A549 (cell line): ENCODE measurements around the gene TMEM123. TPM values are rescaled to one million over a fixed set of nuclear protein-coding genes. Genes with fewer than 3 reads are reported as not detected.

Source experiments
- ATAC-seq, 2 experiments: fragments of 200-7000 bp in 1 of 2; fragments of >200 bp in 1 of 2; cut with Nextera tagmentation in 1 of 2; cut with Tn5 transposase in 1 of 2; 3 replicates each; pipeline versions ENCODE4 v1.8.0 to v1.9.1; 2018 to 2020; ENCODE audit warnings: mild to moderate bottlenecking in 1 of 2, moderate library complexity in 1 of 2
- CTCF ChIA-PET: fragments of 300-600 bp; sonication (Branson Sonifier 250); formaldehyde crosslinking; extraction: SDS; loops from one replicate; lab custom pipeline; 2021; ENCODE audit warnings: antibody characterized with exemption, inconsistent platforms; lab: Yijun Ruan, JAX
- POLR2A ChIA-PET: fragments of 350-600 bp; formaldehyde crosslinking; extraction: SDS; loops from one replicate; lab custom pipeline; 2021; ENCODE audit warnings: antibody characterized with exemption, inconsistent platforms; lab: Yijun Ruan, JAX
- DNase-seq, 2 experiments: peaks; one replicate each; pipeline versions ENCODE4 v3.0.0 to v3.0.0-alpha.2; 2011 to 2016; ENCODE audit warnings: low read depth in 1 of 2, low spot score in 1 of 2
- FAIRE-seq: peaks from 2 replicates; lab custom pipeline; 2011; peaks lifted over from hg19 to GRCh38; lab: Jason Lieb, UNC
- H3K27ac ChIP-seq, 2 experiments: fragments of >200 bp; sonication (Bioruptor Twin); formaldehyde crosslinking; 3 replicates each; pipeline ENCODE4 v1.5.1; 2016 to 2017
- H3K4me1 ChIP-seq: fragments of >200 bp; sonication (Bioruptor Twin); formaldehyde crosslinking; 3 replicates; pipeline ENCODE4 v1.6.1; 2016
- H3K4me2 ChIP-seq: fragments of >200 bp; sonication (Bioruptor Twin); formaldehyde crosslinking; 3 replicates; pipeline ENCODE4 v1.6.1; 2016
- H3K4me3 ChIP-seq: fragments of >200 bp; sonication (Bioruptor Twin); formaldehyde crosslinking; 3 replicates; pipeline ENCODE4 v1.5.1; 2016
- H3K9me3 ChIP-seq: fragments of >200 bp; sonication (Bioruptor Twin); formaldehyde crosslinking; 3 replicates; pipeline ENCODE4 v1.6.1; 2016
- BCL3 ChIP-seq: fragments of >200 bp; sonication (Bioruptor Twin); formaldehyde crosslinking; IDR thresholded peaks from 3 replicates; pipeline ENCODE4 v1.6.1; 2016
- BHLHE40 ChIP-seq: IDR thresholded peaks from 2 replicates; pipeline ENCODE4 v1.6.1; 2012; ENCODE audit warnings: low read depth, low read length, inconsistent platforms
- CBX2 ChIP-seq: fragments of 200-600 bp; sonication (generic); IDR thresholded peaks from 2 replicates; pipeline ENCODE4 v1.6.1; 2016; ENCODE audit warnings: low read depth, mild to moderate bottlenecking, borderline replicate concordance
- CBX8 ChIP-seq: fragments of 200-600 bp; sonication (generic); IDR thresholded peaks from 2 replicates; pipeline ENCODE4 v1.6.1; 2016
- CHD2 ChIP-seq: fragments of 150-350 bp; IDR thresholded peaks from 2 replicates; pipeline ENCODE4 v1.6.1; 2014; ENCODE audit warnings: low read length; ENCODE audit not compliant: partially characterized antibody
- CHD4 ChIP-seq: fragments of 200-600 bp; sonication (generic); IDR thresholded peaks from 2 replicates; pipeline ENCODE4 v1.6.1; 2016; ENCODE audit warnings: antibody characterized with exemption, mild to moderate bottlenecking, borderline replicate concordance
- E2F6 ChIP-seq: IDR thresholded peaks from 2 replicates; pipeline ENCODE4 v1.6.1; 2012; ENCODE audit warnings: low read depth, borderline replicate concordance
- EHF ChIP-seq: fragments of 250-450 bp; sonication (Bioruptor Pico); IDR thresholded peaks from 2 replicates; pipeline ENCODE4 v1.5.0; 2020; ENCODE audit warnings: mild to moderate bottlenecking
- ELK1 ChIP-seq: fragments of 150-350 bp; IDR thresholded peaks from 2 replicates; pipeline ENCODE4 v1.6.1; 2014; ENCODE audit warnings: low read depth, mild to moderate bottlenecking, low read length
- GATA3 ChIP-seq: IDR thresholded peaks from 2 replicates; pipeline ENCODE4 v1.6.1; 2012; ENCODE audit warnings: borderline replicate concordance
- HDAC2 ChIP-seq: fragments of 200-600 bp; sonication (generic); IDR thresholded peaks from 2 replicates; pipeline ENCODE4 v1.6.1; 2016
- HEYL ChIP-seq: fragments of 250-450 bp; sonication (Bioruptor Pico); IDR thresholded peaks from 2 replicates; pipeline ENCODE4 v1.8.0; 2021; ENCODE audit warnings: mild to moderate bottlenecking, moderate library complexity
- HOXA7 ChIP-seq: fragments of 250-450 bp; sonication (Bioruptor Pico); IDR thresholded peaks from 2 replicates; pipeline ENCODE4 v1.5.0; 2020; ENCODE audit warnings: mild to moderate bottlenecking, moderate library complexity
- HOXB5 ChIP-seq: fragments of 250-450 bp; sonication (Bioruptor Pico); IDR thresholded peaks from 2 replicates; pipeline ENCODE4 v1.5.0; 2020; ENCODE audit warnings: mild to moderate bottlenecking, moderate library complexity
- JUN ChIP-seq, 2 experiments: fragments of >200 bp; sonication (Bioruptor Twin); formaldehyde crosslinking; IDR thresholded peaks; 2 replicates in 1 of 2; 3 replicates in 1 of 2; pipeline ENCODE4 v1.6.1; 2016 to 2017
- KDM1A ChIP-seq: fragments of 200-600 bp; sonication (generic); IDR thresholded peaks from 2 replicates; pipeline ENCODE4 v1.6.1; 2016; ENCODE audit warnings: low read depth, mild to moderate bottlenecking
- KDM5A ChIP-seq: fragments of 200-600 bp; sonication (generic); IDR thresholded peaks from 2 replicates; pipeline ENCODE4 v1.6.1; 2016; ENCODE audit warnings: antibody characterized with exemption, mild to moderate bottlenecking
- MAX ChIP-seq: IDR thresholded peaks from 2 replicates; pipeline ENCODE4 v1.6.1; 2012
- MYC ChIP-seq: IDR thresholded peaks from 2 replicates; pipeline ENCODE4 v1.6.1; 2012; ENCODE audit warnings: mild to moderate bottlenecking, inconsistent platforms, low read length, improper control_type of control experiment, borderline replicate concordance
- PHF8 ChIP-seq: fragments of 200-600 bp; sonication (generic); IDR thresholded peaks from 2 replicates; pipeline ENCODE4 v1.6.1; 2016; ENCODE audit warnings: low read depth, mild to moderate bottlenecking, antibody characterized with exemption, moderate library complexity, borderline replicate concordance
- RAD21 ChIP-seq, 2 experiments: fragments of >200 bp in 1 of 2; sonication (Bioruptor Twin) in 1 of 2; formaldehyde crosslinking in 1 of 2; IDR thresholded peaks in 1 of 2; conservative IDR thresholded peaks in 1 of 2; 2 replicates in 1 of 2; 3 replicates in 1 of 2; pipeline ENCODE4 v1.6.1; 2012 to 2018; ENCODE audit warnings: inconsistent platforms in 1 of 2
- RCOR1 ChIP-seq: fragments of 150-350 bp; IDR thresholded peaks from 2 replicates; pipeline ENCODE4 v1.6.1; 2014; ENCODE audit warnings: antibody characterized with exemption, low read length, low read depth
- SMC3 ChIP-seq: fragments of >200 bp; sonication (Bioruptor Twin); formaldehyde crosslinking; IDR thresholded peaks from 3 replicates; pipeline ENCODE4 v1.6.1; 2018; ENCODE audit warnings: inconsistent platforms
- SREBF2 ChIP-seq: fragments of 450-650 bp; IDR thresholded peaks from 2 replicates; pipeline ENCODE4 v1.6.1; 2014; ENCODE audit warnings: mild to moderate bottlenecking, moderate library complexity
- TFCP2L1 ChIP-seq: fragments of 250-450 bp; sonication (Bioruptor Pico); IDR thresholded peaks from 2 replicates; pipeline ENCODE4 v1.5.0; 2021; ENCODE audit warnings: mild to moderate bottlenecking
- ZFP36 ChIP-seq: fragments of 450-650 bp; IDR thresholded peaks from 2 replicates; pipeline ENCODE4 v1.6.1; 2014; ENCODE audit warnings: borderline replicate concordance; ENCODE audit not compliant: partially characterized antibody
- ZSCAN20 ChIP-seq: fragments of 250-450 bp; sonication (Bioruptor Pico); IDR thresholded peaks from 2 replicates; pipeline ENCODE4 v1.8.0; 2022; ENCODE audit warnings: mild to moderate bottlenecking, moderate library complexity
- WGBS: methylation state at CpG from one replicate; pipeline ENCODE4 v1.1.6; 2017; ENCODE audit errors: missing lambda C conversion rate; 5-methylcytosine and 5-hydroxymethylcytosine counted together
- polyA plus RNA-seq, 4 experiments: library from polyadenylated mRNA; depleted of rRNA in 3 of 4; stranded (reverse); fragments of >200 nt; fragmentation: RNase III in 1 of 4; extraction: RNeasy Plus Mini Kit Qiagen cat#74134 plus additional on column Dnase treatment in 1 of 4; gene quantifications; 2 replicates in 3 of 4; 3 replicates in 1 of 4; pipeline ENCODE4 v1.2.3, GENCODE V29; 2011 to 2017

TMEM123 gene
- polyA plus RNA-seq, 2 of the 4 experiments (the other 2 are of a cell fraction): 199 to 458 TPM

GRCh38 chr11:102422817-102423712 lies 29.5 kb downstream of the TMEM123 start:
- DNase-seq (no peak), ATAC-seq (peak in 1 of 2 experiments; percentile 24; a peak in 1 of 6 replicates)
- no peak overlapping the region for H3K4me2 ChIP-seq
- CTCF ChIA-PET: interaction anchor here (0.6 to 1.8 kb wide), 4 partner anchors 73 to 416 kb away, joined by 3 to 7 read pairs (median 4); no protein-coding TSS in a partner anchor
- no peak overlapping the region for H3K27ac ChIP-seq
- 84% methylated on average over 4 of the region's 4 CpGs for WGBS
- peaks cover 23% of the 10 kb centered on the region for H3K4me1 ChIP-seq
- POLR2A ChIA-PET: no interaction called here
- TF ChIP-seq BHLHE40 (no peak), RAD21 (conservative IDR thresholded peaks at IDR 0.05 in 1 of 2, IDR thresholded peaks at IDR 0.05 in 1 of 2) (no peak), SREBF2 (no peak), EHF (CRISPR knock-in tag) (no peak), HDAC2 (no peak), SMC3 (no peak), CBX2 (no peak), HOXB5 (CRISPR knock-in tag) (no peak), ZSCAN20 (CRISPR knock-in tag) (no peak), ELK1 (no peak)
- TF ChIP-seq, all 56 proteins: peak for 0
- Histone ChIP-seq H3K4me3 (no peak overlapping the region), H3K9me3 (0 out of 3 replicates have a peak, but pooled peaks cover 7% of the 10 kb centered on the region)
- FAIRE-seq: no peak

- CTCF ChIA-PET: interaction anchor here (0.8 to 1.2 kb wide), 3 partner anchors 15 to 80 kb away, joined by 3 to 4 read pairs (median 4); no protein-coding TSS in a partner anchor
- Histone ChIP-seq H3K4me3 (no peak overlapping the region), H3K4me1 (peaks cover 17% of the 10 kb centered on the region), H3K9me3 (peaks cover 15% of the 10 kb centered on the region; the same call in 1 of the 3 replicates), H3K27ac (no peak overlapping the region), H3K4me2 (no peak overlapping the region)
- WGBS: 59% methylated on average over 3 of the region's 3 CpGs
- POLR2A ChIA-PET: no interaction called here
- FAIRE-seq (no peak), ATAC-seq (no peak), DNase-seq (no peak)
- TF ChIP-seq HOXA7 (CRISPR knock-in tag) (no peak), CBX8 (no peak), TFCP2L1 (no peak), ZFP36 (no peak), CHD2 (no peak), JUN (IDR thresholded peaks at IDR 0.05) (no peak), KDM5A (no peak), ELK1 (no peak), BCL3 (no peak), MYC (no peak), E2F6 (no peak), PHF8 (no peak), MAX (no peak), HEYL (no peak), GATA3 (no peak), HDAC2 (no peak), CHD4 (no peak), KDM1A (no peak), RCOR1 (no peak)
- TF ChIP-seq, all 56 proteins: peak for 0
These were observed 31.3 kb downstream of the TMEM123 start for GRCh38 chr11:102421261-102421660.
